Gastroesophageal sphincter (tissue), 4 donors: ENCODE measurements around the gene ACAN. TPM values are rescaled to one million over a fixed set of nuclear protein-coding genes. Genes with fewer than 3 reads are reported as not detected.

Experiments used
- ATAC-seq: fragments of 150-250 bp; one replicate; pipeline ENCODE4 v1.9.1; 2016; ENCODE audit warnings: mild to moderate bottlenecking, moderate library complexity
- H3K27ac ChIP-seq, 4 donors: fragments of 200-600 bp; sonication (generic) in 3 of 4; 1 replicate in 3 of 4; 2 replicates in 1 of 4; pipeline ENCODE4 v1.5.1; 2016 to 2019
- H3K27me3 ChIP-seq: fragments of 200-600 bp; sonication (generic); one replicate; pipeline ENCODE4 v1.5.1; 2019
- H3K36me3 ChIP-seq, 2 donors: fragments of 200-600 bp; sonication (generic); one replicate each; pipeline ENCODE4 v1.5.1; 2019; ENCODE audit warnings: control low read depth in 1 of 2
- H3K4me1 ChIP-seq, 3 donors: fragments of 200-600 bp; sonication (generic); 1 replicate in 2 of 3; 2 replicates in 1 of 3; pipeline ENCODE4 v1.5.1; 2016 to 2019; ENCODE audit warnings: control low read depth in 2 of 3
- H3K4me3 ChIP-seq, 2 donors: fragments of 200-600 bp; sonication (generic); one replicate each; pipeline ENCODE4 v1.5.1; 2019; ENCODE audit warnings: mild to moderate bottlenecking in 1 of 2, moderate library complexity in 1 of 2
- H3K9me3 ChIP-seq, 3 donors: fragments of 200-600 bp; sonication (generic); one replicate each; pipeline ENCODE4 v1.5.1; 2017 to 2019; ENCODE audit warnings: control low read depth in 2 of 3
- EP300 ChIP-seq: sonication (generic); formaldehyde crosslinking; IDR thresholded peaks from one replicate; pipeline ENCODE4 v1.6.1; 2017; ENCODE audit warnings: antibody characterized with exemption, mild to moderate bottlenecking
- POLR2A ChIP-seq, 2 donors: fragments of 450-650 bp; IDR thresholded peaks; one replicate each; pipeline ENCODE4 v1.6.1; 2017; ENCODE audit warnings: antibody characterized with exemption in 2 of 2, mild to moderate bottlenecking in 2 of 2, moderate library complexity in 1 of 2
- POLR2AphosphoS5 ChIP-seq: sonication (generic); formaldehyde crosslinking; IDR thresholded peaks from one replicate; pipeline ENCODE4 v1.6.1; 2017; ENCODE audit warnings: antibody characterized with exemption
- WGBS, 2 donors: methylation state at CpG; one replicate each; pipeline ENCODE4 v1.1.5; 2018; ENCODE audit warnings: low coverage in 1 of 2; 5-methylcytosine and 5-hydroxymethylcytosine counted together
- total RNA-seq, 4 donors: library from RNA; depleted of rRNA; stranded (reverse); fragments of >200 nt; gene quantifications; one replicate each; pipeline ENCODE4 v1.1.0, GENCODE V29; 2016
- TF ChIP-seq, protein P1 (sequence below), 4 experiments: fragments of 200-600 bp in 2 of 4; fragments of 450-650 bp in 2 of 4; sonication (generic) in 1 of 4; IDR thresholded peaks; one replicate each; pipeline ENCODE4 v1.5.1; 2017 to 2019; ENCODE audit warnings: antibody characterized with exemption in 4 of 4, mild to moderate bottlenecking in 2 of 4, moderate library complexity in 2 of 4

ACAN gene
- total RNA-seq, 4 donors from 2014 or later = 0.04 to 0.17 (median 0.13) TPM; not detected in 1

DNA sequence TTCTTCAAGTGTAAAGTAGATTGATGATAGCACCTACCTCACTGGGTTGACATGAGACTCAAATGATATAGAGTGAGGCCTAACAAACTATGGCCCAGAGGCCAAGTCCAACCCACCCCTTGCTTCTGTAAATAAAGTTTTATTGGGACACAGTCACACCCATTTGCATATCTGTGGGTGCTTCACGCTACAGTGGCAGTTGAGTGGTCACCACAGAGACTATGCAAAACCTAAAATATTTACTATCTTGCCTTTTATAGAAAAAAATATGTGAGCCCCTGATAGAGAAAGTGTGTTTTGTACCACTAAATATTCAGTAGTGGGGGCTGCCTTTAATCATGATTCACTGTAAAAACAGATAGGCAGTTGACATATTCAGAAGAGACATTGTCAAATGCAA, 38.0 kb downstream of the ACAN start:
- WGBS, 2 donors = 85 to 100% methylated on average over 1 of the region's 1 CpG
- no peaks in the 10 kb centered on the region for H3K4me1 ChIP-seq
- TF ChIP-seq, protein P1, sequence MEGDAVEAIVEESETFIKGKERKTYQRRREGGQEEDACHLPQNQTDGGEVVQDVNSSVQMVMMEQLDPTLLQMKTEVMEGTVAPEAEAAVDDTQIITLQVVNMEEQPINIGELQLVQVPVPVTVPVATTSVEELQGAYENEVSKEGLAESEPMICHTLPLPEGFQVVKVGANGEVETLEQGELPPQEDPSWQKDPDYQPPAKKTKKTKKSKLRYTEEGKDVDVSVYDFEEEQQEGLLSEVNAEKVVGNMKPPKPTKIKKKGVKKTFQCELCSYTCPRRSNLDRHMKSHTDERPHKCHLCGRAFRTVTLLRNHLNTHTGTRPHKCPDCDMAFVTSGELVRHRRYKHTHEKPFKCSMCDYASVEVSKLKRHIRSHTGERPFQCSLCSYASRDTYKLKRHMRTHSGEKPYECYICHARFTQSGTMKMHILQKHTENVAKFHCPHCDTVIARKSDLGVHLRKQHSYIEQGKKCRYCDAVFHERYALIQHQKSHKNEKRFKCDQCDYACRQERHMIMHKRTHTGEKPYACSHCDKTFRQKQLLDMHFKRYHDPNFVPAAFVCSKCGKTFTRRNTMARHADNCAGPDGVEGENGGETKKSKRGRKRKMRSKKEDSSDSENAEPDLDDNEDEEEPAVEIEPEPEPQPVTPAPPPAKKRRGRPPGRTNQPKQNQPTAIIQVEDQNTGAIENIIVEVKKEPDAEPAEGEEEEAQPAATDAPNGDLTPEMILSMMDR (IDR thresholded peaks at IDR 0.05) = no peak
- TF ChIP-seq POLR2AphosphoS5 (no peak), POLR2A (IDR thresholded peaks at IDR 0.05) (no peak)
- no peaks in the 10 kb centered on the region for H3K9me3 ChIP-seq
- peaks cover 21% of the 10 kb centered on the region for H3K27me3 ChIP-seq
- H3K36me3 ChIP-seq = no peaks in the 10 kb centered on the region
- no peak for ATAC-seq
- H3K27ac ChIP-seq = no peak overlapping the region
- H3K4me3 ChIP-seq = no peak overlapping the region

DNA sequence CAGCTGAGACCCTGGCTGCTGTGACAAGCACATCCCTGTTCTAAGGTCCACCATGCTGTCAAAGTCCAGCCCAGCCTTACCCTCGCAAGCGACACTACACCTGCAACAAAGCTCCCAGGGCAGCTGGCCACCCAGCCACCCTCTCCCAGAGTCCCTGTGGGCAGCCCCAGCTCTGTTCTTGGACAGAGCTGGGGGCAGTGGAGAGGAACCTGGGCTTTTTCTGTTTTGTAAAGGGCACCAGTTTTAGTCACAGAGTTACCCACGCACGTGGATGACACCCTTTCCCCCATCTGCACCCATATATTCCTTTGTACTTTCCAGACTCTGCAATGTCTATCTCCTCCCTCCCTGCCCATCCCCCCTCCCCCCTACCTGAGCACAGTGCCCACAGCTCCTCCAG, 38.9 kb downstream of the ACAN start:
- H3K27ac ChIP-seq = no peak overlapping the region
- peaks cover 21% of the 10 kb centered on the region for H3K27me3 ChIP-seq
- no peaks in the 10 kb centered on the region for H3K4me1 ChIP-seq
- WGBS, 2 donors = 60 to 70% methylated on average over 1 to 2 of the region's 4 CpGs
- TF ChIP-seq, protein P1 (IDR thresholded peaks at IDR 0.05) = no peak
- no peak for TF ChIP-seq POLR2A (IDR thresholded peaks at IDR 0.05)
- TF ChIP-seq POLR2AphosphoS5 = no peak
- TF ChIP-seq EP300 = no peak
- ATAC-seq = no peak
- H3K36me3 ChIP-seq = no peaks in the 10 kb centered on the region
- H3K9me3 ChIP-seq = no peaks in the 10 kb centered on the region
- no peak overlapping the region for H3K4me3 ChIP-seq

DNA sequence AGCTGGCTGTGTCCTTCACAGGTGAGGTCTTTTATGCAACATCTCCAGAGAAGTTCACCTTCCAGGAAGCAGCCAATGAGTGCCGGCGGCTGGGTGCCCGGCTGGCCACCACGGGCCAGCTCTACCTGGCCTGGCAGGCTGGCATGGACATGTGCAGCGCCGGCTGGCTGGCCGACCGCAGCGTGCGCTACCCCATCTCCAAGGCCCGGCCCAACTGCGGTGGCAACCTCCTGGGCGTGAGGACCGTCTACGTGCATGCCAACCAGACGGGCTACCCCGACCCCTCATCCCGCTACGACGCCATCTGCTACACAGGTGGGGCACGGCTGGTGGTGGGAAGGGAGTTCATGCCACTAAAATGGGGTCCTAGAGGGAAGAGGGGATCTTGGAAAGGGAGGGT, 40.1 kb downstream of the ACAN start:
- H3K27ac ChIP-seq = no peak overlapping the region
- peaks cover 20% of the 10 kb centered on the region for H3K27me3 ChIP-seq
- no peaks in the 10 kb centered on the region for H3K36me3 ChIP-seq
- no peaks in the 10 kb centered on the region for H3K9me3 ChIP-seq
- H3K4me3 ChIP-seq = no peak overlapping the region
- no peaks in the 10 kb centered on the region for H3K4me1 ChIP-seq
- TF ChIP-seq POLR2A (IDR thresholded peaks at IDR 0.05) = no peak
- no peak for TF ChIP-seq POLR2AphosphoS5
- TF ChIP-seq, protein P1 (IDR thresholded peaks at IDR 0.05) = no peak
- TF ChIP-seq EP300 = no peak
- no peak for ATAC-seq
- 100% methylated on average over 1 of the region's 21 CpGs; no CpG with 5 or more reads in 1 of the 2 donors for WGBS, 2 donors

DNA sequence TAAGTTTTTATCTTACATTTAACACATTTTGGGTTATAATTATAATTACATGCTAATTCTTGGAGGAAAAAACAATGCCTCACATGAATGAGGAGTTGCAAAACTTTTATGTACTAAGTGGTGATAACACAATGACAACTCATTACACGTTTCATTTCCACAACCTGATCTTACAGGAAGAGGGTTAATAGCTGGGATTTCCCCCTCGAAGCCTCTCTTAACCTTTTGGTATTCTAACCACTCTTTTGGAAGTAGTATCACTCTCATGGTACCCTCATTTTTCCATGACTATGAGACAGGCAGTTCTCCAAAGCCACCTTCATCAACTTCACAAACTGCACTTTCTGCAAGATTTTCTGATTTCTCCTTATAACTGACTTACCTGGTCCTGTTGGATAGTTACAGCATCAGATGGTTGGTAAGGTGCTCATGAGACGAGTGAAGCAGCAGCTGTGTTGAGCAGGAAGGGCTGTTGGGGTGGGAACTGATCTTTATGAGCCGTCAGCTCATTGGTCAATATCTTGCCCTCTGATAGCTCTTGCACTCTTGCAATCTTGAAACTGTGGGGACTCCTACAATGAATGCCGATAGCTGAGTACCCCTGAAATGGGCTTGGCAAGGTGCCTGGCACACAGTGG, 41.6 kb downstream of the ACAN start:
- Histone ChIP-seq H3K9me3 (no peaks in the 10 kb centered on the region), H3K36me3 (no peaks in the 10 kb centered on the region), H3K4me3 (no peak overlapping the region), H3K27me3 (peaks cover 7% of the 10 kb centered on the region), H3K4me1 (no peaks in the 10 kb centered on the region), H3K27ac (no peak overlapping the region)
- WGBS, 2 donors = 44 to 46% methylated on average over 4 of the region's 5 CpGs
- TF ChIP-seq POLR2AphosphoS5 = no peak
- TF ChIP-seq EP300 = no peak
- no peak for TF ChIP-seq POLR2A (IDR thresholded peaks at IDR 0.05)
- TF ChIP-seq, protein P1 (IDR thresholded peaks at IDR 0.05) = no peak
- ATAC-seq = no peak

DNA sequence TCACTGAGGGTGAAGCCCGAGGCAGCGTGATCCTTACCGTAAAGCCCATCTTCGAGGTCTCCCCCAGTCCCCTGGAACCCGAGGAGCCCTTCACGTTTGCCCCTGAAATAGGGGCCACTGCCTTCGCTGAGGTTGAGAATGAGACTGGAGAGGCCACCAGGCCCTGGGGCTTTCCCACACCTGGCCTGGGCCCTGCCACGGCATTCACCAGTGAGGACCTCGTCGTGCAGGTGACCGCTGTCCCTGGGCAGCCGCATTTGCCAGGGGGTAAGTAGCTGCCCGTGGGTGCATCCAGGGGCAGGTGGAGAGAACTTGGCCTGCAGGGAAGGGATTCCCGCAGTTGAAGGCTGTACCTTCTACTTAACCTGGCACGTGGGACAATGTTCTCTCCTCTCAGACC, 42.4 kb downstream of the ACAN start:
- TF ChIP-seq, protein P1 (IDR thresholded peaks at IDR 0.05) = no peak
- TF ChIP-seq EP300 (no peak), POLR2A (IDR thresholded peaks at IDR 0.05) (no peak)
- Histone ChIP-seq H3K9me3 (no peaks in the 10 kb centered on the region), H3K36me3 (no peaks in the 10 kb centered on the region), H3K27ac (no peak overlapping the region), H3K4me1 (no peaks in the 10 kb centered on the region), H3K4me3 (no peak overlapping the region), H3K27me3 (peaks cover 7% of the 10 kb centered on the region)
- no peak for ATAC-seq
- WGBS, 2 donors = 50 to 100% methylated on average over 1 to 2 of the region's 15 CpGs
